Measurements from ENCODE around the gene PKHD1. TPM values are rescaled to one million over a fixed set of nuclear protein-coding genes. Genes with fewer than 3 reads are reported as not detected.

PKHD1 gene
- total RNA-seq, 1 experiment from 2014 or later, result under 0.01 TPM

GRCh38 chr6:51684603-51685002 is 402.8 kb downstream of the PKHD1 start:
- no peak for DNase-seq (ENCODE audit: low read depth)

GRCh38 chr6:51684038-51684437 is 403.4 kb downstream of the PKHD1 start:
- no peak for DNase-seq (ENCODE audit: low read depth)

- peak; percentile 7 for DNase-seq (ENCODE audit: low read depth)
Measured at GRCh38 chr6:51678905-51679620, 408.4 kb downstream of the PKHD1 start.

- no peak for DNase-seq (ENCODE audit: low read depth)
Measured at GRCh38 chr6:51678274-51678673, 409.1 kb downstream of the PKHD1 start.

- no peak for DNase-seq (ENCODE audit: low read depth)
Measured at GRCh38 chr6:51675922-51676275, 411.5 kb downstream of the PKHD1 start.

GRCh38 chr6:51675020-51675921 is 412.1 kb downstream of the PKHD1 start:
- DNase-seq (ENCODE audit: low read depth), result no peak

GRCh38 chr6:51663525-51663924 is 423.9 kb downstream of the PKHD1 start:
- DNase-seq (ENCODE audit: low read depth), result no peak

GRCh38 chr6:51660767-51661166 is 426.6 kb downstream of the PKHD1 start:
- no peak for DNase-seq (ENCODE audit: low read depth)

- DNase-seq (ENCODE audit: low read depth), result no peak
Measured at GRCh38 chr6:51657491-51657890, 429.9 kb downstream of the PKHD1 start.

- DNase-seq (ENCODE audit: low read depth), result no peak
Measured at GRCh38 chr6:51655517-51655916, 431.9 kb downstream of the PKHD1 start.

- DNase-seq (ENCODE audit: low read depth), result no peak
Measured at GRCh38 chr6:51654647-51655046, 432.8 kb downstream of the PKHD1 start.

- no peak for DNase-seq (ENCODE audit: low read depth)
Measured at GRCh38 chr6:51651132-51651817, 436.1 kb downstream of the PKHD1 start.

GRCh38 chr6:51648774-51649173 is 438.6 kb downstream of the PKHD1 start:
- no peak for DNase-seq (ENCODE audit: low read depth)

GRCh38 chr6:51648236-51648635 is 439.2 kb downstream of the PKHD1 start:
- no peak for DNase-seq (ENCODE audit: low read depth)

- peak; percentile 36 for DNase-seq (ENCODE audit: low read depth)
Measured at GRCh38 chr6:51644426-51644825, 443.0 kb downstream of the PKHD1 start.

GRCh38 chr6:51640021-51640420 is 447.4 kb downstream of the PKHD1 start:
- no peak for DNase-seq (ENCODE audit: low read depth)

- no peak for DNase-seq (ENCODE audit: low read depth)
Measured at GRCh38 chr6:51633424-51633823, 454.0 kb downstream of the PKHD1 start.

GRCh38 chr6:51630011-51630410 is 457.4 kb downstream of the PKHD1 start:
- no peak for DNase-seq (ENCODE audit: low read depth)

GRCh38 chr6:51626391-51626790 is 461.0 kb downstream of the PKHD1 start:
- DNase-seq (ENCODE audit: low read depth), result no peak

- no peak for DNase-seq (ENCODE audit: low read depth)
Measured at GRCh38 chr6:51625566-51625965, 461.8 kb downstream of the PKHD1 start.

- no peak for DNase-seq (ENCODE audit: low read depth)
Measured at GRCh38 chr6:51620971-51621370, 466.4 kb downstream of the PKHD1 start.

- no peak for DNase-seq (ENCODE audit: low read depth)
Measured at GRCh38 chr6:51619042-51619799, 468.2 kb downstream of the PKHD1 start.

Measured in Daoy (cell line).